DMS53 treated with DMSO at 0.1 percent for 48 hours (cell line): ENCODE measurements around the gene XKRX.
A peak's percentile ranks its signal among the peaks of the same experiment; 100 is the strongest.

Experiments used
- DNase-seq: peaks from one replicate; lab custom pipeline; 2025; ENCODE audit not compliant: unreplicated experiment; lab: John Stamatoyannopoulos, UW

Gene XKRX

GRCh38 chrX:100928660-100929613 is at the start of gene XKRX:
TSS of gene XKRX (minus strand) at chrX:100928917. CDS start at chrX:100928304, 613 bp downstream.
- peak; percentile 50 for DNase-seq

DNA sequence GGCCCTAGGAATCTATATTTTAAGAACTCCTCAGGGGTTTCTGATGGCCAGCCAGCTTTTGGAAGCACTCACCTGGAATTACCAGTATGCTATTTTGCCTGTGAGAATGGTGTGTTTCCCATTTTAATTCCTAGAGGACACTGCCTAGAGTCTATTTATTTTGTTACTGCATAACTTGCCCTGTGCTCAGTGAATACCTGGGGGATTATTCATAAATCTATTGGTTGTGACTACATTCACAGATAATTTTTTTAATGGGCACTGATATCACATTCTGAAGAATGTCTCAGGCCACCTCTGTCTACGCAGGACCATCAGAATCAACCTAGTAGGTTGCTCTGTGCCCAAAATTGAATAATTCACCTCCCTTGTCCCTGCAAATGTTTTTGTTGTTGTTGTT is 47.5 kb upstream of the XKRX start:
- no peak for DNase-seq

DNA sequence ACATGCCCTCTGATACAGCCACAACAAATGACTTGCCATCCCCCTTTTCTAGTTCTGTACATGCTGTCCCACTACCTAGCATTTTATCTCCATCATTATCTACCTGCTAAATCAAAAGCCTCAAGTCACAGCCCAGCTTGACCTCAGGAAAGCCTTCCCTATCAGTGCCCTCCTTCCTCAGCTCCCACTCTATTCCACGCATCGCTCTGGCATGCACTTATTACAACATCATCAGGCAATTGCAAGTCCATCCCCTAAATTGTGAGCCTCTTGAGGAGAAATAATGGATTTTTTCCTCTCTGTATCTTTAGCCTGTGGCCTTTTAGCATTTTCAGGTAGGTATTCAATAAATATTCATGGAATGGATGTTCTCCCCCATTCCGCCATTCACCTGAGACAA is 46.5 kb upstream of the XKRX start:
- no peak for DNase-seq

DNA sequence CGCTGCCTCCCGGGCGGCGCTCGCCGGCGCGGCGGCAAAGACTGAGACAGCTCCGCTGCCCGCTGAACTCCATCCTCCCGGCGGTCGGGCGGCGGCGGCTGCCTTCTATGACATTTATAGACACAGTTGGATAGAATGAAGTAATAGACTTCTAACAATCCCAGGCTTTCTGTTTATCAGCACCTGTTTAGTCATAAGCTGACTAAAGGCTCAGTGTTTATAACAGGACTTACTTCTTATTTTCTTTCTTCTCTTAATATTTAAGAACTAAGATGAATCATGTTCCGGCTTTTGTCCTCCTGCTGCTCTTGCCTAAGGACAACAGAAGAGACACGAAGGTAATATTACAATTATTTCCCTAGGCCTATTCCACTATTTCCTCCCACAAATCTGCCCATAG is 44.7 kb upstream of the XKRX start:
- DNase-seq, result no peak

DNA sequence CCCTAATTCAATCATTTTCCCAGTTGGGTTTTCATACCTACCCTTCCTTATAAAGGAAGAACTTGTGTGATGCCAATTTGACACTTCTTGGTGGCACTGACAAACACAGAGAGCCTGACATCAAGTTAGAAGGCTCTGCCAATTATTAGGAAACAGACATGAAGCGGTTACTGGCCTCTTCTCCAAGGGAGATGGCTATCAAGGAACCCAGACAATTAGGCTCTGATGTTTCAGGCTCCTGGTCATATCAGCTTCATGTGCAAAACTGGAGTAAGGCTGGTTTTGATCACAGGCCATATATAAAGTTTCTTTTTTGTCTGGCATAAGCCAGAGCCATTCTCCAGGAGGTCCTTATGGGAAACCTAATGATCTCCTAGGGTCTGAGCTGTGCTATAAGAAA is 41.2 kb upstream of the XKRX start:
- DNase-seq, result no peak

DNA sequence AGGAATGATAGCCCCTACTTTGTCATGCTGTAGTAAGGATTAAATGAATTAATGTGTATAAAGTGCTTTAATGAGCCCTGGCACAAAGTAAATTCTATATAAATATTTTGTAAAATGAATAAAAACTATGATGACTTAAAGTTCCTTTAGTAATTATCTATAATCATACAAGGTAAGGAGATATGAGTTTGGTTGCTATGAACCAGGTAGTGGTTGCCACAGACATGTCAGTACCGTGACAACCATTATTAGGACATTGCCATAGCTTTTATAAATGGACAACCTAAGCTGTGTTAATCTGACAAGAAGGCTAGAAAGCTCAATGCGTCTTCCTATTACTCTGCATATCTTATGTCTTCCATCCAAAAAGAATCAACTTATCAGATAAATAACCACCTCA is 40.7 kb upstream of the XKRX start, which contains the start of gene ARL13A:
Gene ARL13A (plus strand): TSS at position 301 of the 400 bp plus-strand sequence. CDS start 3,982 bp downstream, outside the sequence.
- DNase-seq, result no peak

DNA sequence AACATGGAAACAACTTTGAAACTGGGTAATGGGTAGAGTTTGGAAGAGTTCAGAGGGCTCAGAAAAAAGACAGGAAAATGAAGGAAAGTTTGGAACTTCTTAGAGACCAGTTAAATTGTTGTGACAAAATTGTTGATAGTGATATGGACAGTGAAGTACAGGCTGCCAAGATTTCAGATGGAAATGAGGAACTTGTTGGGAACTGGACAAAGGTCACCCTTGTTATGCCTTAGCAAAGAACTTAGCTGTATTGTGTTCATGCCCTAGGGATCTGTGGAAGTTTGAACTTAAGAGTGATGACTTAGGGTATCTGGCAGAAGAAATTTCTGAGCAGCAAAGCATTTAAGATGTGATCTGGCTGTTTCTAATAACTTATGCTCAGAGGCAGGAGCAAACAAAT is 35.6 kb upstream of the XKRX start:
- no peak for DNase-seq

- no peak for DNase-seq
Measured at GRCh38 chrX:100962811-100963210, 34.1 kb upstream of the XKRX start.

DNA sequence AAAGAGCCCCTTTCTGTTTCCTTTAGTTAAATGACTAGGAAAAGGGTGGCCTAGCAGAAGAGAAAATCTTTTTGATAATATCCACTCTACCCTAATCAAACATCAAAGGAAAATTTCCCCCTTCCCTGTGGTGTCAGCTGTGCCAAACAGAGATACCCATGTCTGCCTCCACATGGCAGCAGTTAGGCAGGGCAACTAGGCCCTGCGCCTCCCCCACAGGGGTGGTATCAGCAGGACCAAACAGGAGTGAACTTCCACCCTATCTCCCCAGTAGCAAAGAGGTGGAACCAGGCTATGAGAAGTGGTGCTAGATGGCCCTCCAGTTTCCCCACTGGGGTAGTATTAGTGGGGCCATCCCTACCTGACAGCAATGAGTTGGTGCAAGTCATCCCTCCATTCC is 19.8 kb upstream of the XKRX start:
- no peak for DNase-seq

GRCh38 chrX:100946299-100946927 is 17.7 kb upstream of the XKRX start:
- no peak for DNase-seq

DNA sequence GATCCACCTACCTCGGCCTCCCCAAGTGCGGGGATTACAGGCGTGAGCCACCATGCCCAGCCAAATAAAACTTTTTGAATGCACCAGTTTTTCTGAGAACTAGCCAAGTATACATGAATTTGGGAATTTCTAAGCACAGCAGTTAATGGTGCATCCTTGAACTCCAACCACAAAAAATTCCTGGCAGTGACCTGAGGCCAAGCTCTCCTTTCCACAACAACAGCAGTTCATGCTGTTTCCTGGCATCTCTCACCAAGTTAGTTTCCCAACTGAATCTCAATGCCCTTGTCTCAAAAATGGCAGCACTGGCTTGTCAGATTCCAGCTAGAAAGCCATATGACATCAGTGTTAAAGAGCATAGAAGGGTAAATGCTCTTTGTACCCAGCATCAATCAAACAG is 15.9 kb upstream of the XKRX start:
- no peak for DNase-seq

- no peak for DNase-seq
Measured at GRCh38 chrX:100939333-100939732, 10.6 kb upstream of the XKRX start.

GRCh38 chrX:100935767-100936166 is 7.0 kb upstream of the XKRX start:
- no peak for DNase-seq

DNA sequence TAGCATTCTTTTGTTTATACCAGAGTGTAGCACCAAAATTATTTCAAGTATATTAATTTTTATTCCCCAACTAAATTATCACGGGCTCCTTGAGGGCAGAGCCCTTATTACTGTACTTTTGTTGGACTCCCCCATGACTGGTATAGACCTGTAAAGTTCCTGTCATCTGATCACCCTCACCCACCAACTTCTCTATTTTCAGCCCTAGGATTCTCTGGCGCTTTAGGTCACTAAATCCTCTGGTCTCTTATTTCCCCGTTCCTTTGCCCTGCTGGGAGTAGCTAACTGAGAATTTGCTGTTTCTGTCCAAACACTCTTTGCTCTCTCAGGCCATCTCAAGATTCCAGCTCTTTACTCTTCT is 3.2 kb upstream of the XKRX start:
- DNase-seq, result no peak

- DNase-seq, result no peak
Measured at GRCh38 chrX:100931218-100931924, 2.7 kb upstream of the XKRX start.

DNA sequence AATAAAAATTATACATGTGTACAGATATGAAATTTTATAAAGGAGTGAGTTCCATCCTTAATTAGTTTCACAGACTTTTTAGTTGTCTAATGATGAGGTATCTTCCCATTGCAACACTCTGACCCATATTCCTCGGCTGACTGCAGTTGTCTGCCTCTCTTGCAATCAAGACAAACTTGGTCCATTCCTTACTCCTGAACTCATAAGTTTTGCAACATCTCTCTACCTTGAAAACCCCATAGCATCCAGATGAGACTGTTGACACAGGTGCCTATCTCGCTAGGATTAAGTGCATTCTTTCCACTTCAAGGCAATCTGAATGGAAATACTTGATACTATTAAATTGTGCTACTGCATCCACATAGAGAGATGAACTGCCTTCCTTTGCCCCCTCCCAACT is 2.3 kb downstream of the XKRX start:
- no peak for DNase-seq

DNA sequence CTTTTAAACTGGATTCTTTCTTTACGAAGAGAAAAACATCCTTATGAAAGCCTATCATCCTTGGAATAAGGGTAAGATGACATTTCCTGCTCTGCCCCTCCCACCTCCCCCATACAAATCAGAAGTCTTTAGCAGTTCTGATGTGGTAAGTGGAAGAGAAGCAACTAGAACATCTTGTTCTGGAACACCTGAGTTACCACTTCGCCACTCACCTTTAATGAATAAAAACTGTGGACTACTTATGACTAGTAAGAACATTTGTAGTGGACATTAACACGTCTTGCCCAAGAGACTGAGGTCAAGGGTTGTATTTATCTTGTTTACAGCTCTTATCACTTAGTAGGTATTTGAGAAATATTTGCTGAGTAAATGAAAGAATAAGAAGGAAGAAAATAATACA is 4.3 kb downstream of the XKRX start:
- DNase-seq, result no peak

DNA sequence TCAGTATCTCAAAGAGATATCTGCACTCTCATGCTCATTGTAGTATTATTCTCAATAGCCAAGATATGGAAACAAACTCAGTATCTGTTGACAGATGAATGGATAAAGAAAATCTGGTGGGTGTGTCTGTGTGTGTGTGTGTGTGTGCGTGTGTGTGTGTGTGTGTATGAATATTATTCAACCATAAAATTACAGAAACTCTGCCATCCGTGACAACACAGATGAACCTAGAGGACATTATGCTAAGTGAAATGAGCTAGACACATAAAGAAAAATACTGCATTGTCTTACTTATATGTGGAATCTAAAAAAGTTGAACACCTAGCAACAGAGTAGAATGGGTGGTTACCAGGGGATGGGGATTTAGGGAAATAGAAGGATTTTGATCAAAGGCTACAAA is 13.2 kb downstream of the XKRX start:
- DNase-seq, result no peak

- DNase-seq, result no peak
Measured at GRCh38 chrX:100913111-100913510, 15.6 kb downstream of the XKRX start.

DNA sequence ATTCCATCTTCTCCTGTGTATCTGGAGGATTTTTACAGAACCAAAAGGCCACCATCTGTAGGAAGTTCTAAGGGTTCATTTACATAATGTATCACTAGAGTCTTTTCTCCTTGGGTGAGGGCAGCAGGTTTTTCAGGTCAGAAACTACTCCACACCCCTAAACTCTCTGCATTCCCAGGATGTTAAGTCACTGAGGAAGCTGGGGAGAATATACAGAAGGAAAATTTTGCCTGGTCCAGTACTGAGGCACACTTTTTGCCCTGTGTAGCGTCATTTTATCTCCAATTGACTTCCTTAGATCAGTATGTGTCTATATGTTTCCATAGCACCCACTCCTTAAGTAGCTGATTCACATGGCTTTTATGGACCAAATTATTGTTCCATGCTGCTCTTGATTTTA is 17.0 kb downstream of the XKRX start:
- no peak for DNase-seq

DNA sequence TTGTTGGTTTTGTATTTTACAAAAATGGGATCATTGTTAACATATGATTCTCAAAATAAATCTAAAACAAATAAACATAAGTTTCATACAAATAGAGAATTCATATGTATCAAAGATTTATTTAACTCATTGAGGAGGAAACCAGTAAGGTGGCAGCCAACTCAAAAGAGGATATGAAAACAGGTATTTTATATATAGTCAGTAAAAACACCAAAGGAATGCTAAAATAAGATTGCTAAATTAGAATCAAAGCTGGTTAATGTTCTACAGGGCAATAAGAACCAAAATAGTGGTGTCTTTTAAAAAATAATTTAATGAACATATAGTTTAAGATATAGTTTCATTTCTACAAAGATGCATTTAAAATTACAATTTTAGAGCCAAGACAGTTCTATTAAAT is 23.1 kb downstream of the XKRX start:
- DNase-seq, result no peak

DNA sequence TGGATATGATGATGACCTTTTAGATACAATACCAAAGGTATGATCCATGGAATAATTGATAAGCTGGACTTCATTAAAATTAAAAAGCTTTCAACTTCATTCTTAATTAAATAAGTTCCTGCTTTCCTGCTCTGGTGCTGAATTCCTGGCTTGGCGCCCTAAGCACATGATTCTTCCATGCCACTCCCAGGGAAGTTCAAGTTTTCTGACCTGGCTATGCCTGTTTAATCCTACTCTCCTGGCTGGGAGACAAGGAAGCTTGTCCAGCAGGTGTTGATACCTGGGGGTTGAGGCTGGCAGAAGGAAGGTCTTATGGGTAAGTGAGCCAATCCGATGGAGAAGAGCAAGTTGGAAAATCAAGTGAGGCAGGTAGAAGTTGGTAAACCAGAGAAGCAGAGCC is 24.3 kb downstream of the XKRX start:
- no peak for DNase-seq
